ENCODE measurements around the gene PIAS1. TPM values are rescaled to one million over a fixed set of nuclear protein-coding genes. Genes with fewer than 3 reads are reported as not detected.

PIAS1 gene
- total and polyA plus RNA-seq, 2 donors (not counting 3 experiments of a cell fraction or from before 2014, with no cell fraction given) = 23.7 to 24.2 TPM

DNA sequence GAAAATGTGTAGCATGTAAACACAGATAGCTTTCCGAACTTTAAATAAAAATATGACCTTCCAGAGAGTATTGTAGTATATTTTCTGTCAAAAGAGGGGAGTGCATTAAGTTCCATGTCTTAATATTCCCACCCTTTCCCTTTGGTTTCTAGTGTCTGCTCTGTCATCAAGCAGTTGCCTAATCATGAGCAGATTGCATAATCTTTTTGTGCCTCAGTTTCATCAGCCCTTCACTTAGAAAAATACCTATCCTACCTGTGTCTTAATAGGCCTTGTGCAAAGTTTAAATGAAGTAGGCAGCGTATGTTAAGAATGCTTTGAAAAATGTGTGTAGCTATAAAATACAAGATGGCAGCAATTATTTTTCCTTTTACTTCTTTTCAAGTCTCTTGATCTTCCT, 98.2 kb downstream of the PIAS1 start:
- H3K9me3 ChIP-seq (replicated peaks; ENCODE audit: control insufficient read depth, insufficient read depth, low read length) = no peaks in the 10 kb centered on the region
- BruUV-seq (replicated peaks) = no TSS peak
- CTCF ChIA-PET = interaction anchor here (1.1 to 5.6 kb wide), 3 partner anchors 22 to 290 kb away, joined by 4 to 139 read pairs (median 41); partner anchors contain the start of gene PIAS1
- no peak overlapping the region for H3K4me2 ChIP-seq (ENCODE audit: insufficient read depth, low read length)
- no peak overlapping the region for H3K4me3 ChIP-seq (replicated peaks in 1 of 3; ENCODE audit: insufficient read depth in 1 of 3, low read depth in 1 of 3, low read length in 3 of 3)
- no peak overlapping the region for H3K27ac ChIP-seq (ENCODE audit: insufficient read depth, low read depth, low read length)
- FAIRE-seq (no peak), DNase-seq (ENCODE audit: low read depth, low spot score) (no peak)
- POLR2A ChIA-PET = interaction anchor here (1.0 kb wide), 1 partner anchor 87 kb away, joined by 3 read pairs; no protein-coding TSS in a partner anchor
- dilution Hi-C loops (cut with MboI; ENCODE audit: extremely low pct_ligation_motif_present, low sequenced_read_pairs) (no loop called here), intact Hi-C loops (cut with micrococcal nuclease) (loop anchor here (10.0 kb wide), 1 partner anchor 188 kb away; no protein-coding TSS in a partner anchor)
- no peaks in the 10 kb centered on the region for H4K20me1 ChIP-seq (replicated peaks; ENCODE audit: control insufficient read depth, extremely low read depth, insufficient read depth, low read length)
- TF ChIP-seq MYC (IDR thresholded peaks at IDR 0.05; ENCODE audit: low read depth, low read length) = no peak
- no peak for TF ChIP-seq POLR2A (IDR thresholded peaks at IDR 0.05; ENCODE audit: low read depth, low read length)
- TF ChIP-seq, protein P1, sequence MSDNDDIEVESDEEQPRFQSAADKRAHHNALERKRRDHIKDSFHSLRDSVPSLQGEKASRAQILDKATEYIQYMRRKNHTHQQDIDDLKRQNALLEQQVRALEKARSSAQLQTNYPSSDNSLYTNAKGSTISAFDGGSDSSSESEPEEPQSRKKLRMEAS (IDR thresholded peaks at IDR 0.05; ENCODE audit: insufficient read depth, insufficient read length) = no peak
- no peak for TF ChIP-seq GATA2 (IDR thresholded peaks at IDR 0.05; ENCODE audit: insufficient read depth, insufficient read length, low read depth, low read length)
- no peak for TF ChIP-seq JUN (IDR thresholded peaks at IDR 0.05; ENCODE audit: borderline replicate concordance, insufficient read depth, insufficient read length, low read depth)
- TF ChIP-seq, protein P2, sequence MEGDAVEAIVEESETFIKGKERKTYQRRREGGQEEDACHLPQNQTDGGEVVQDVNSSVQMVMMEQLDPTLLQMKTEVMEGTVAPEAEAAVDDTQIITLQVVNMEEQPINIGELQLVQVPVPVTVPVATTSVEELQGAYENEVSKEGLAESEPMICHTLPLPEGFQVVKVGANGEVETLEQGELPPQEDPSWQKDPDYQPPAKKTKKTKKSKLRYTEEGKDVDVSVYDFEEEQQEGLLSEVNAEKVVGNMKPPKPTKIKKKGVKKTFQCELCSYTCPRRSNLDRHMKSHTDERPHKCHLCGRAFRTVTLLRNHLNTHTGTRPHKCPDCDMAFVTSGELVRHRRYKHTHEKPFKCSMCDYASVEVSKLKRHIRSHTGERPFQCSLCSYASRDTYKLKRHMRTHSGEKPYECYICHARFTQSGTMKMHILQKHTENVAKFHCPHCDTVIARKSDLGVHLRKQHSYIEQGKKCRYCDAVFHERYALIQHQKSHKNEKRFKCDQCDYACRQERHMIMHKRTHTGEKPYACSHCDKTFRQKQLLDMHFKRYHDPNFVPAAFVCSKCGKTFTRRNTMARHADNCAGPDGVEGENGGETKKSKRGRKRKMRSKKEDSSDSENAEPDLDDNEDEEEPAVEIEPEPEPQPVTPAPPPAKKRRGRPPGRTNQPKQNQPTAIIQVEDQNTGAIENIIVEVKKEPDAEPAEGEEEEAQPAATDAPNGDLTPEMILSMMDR (IDR thresholded peaks at IDR 0.05; ENCODE audit: extremely low read depth in 1 of 2, insufficient read depth in 1 of 2, low read depth in 1 of 2, low read length in 2 of 2) = no peak
- TF ChIP-seq POLR2AphosphoS5 (IDR thresholded peaks at IDR 0.05; ENCODE audit: insufficient read depth, low read depth, low read length) = no peak
- TF ChIP-seq EZH2 (IDR thresholded peaks at IDR 0.05; ENCODE audit: borderline replicate concordance, low read depth, low read length, severe bottlenecking) = no peak
- TF ChIP-seq FOS (IDR thresholded peaks at IDR 0.05; ENCODE audit: borderline replicate concordance, insufficient read depth, low read length) = no peak
- no peaks in the 10 kb centered on the region for H3K27me3 ChIP-seq (ENCODE audit: control insufficient read depth in 2 of 2, insufficient read depth in 2 of 2, low read length in 2 of 2)
- H3K79me2 ChIP-seq (ENCODE audit: control insufficient read depth, insufficient read depth, low read length) = peaks cover 2% of the 10 kb centered on the region
- no peak overlapping the region for H2AFZ ChIP-seq (ENCODE audit: low read depth, low read length)
- peaks cover 2% of the 10 kb centered on the region in 2 experiments for H3K36me3 ChIP-seq (ENCODE audit: control insufficient read depth in 2 of 2, extremely low read depth in 1 of 2, insufficient read depth in 2 of 2, low read length in 2 of 2)
- no peaks in the 10 kb centered on the region for H3K4me1 ChIP-seq (ENCODE audit: control insufficient read depth, extremely low read depth, insufficient read depth, low read length)
- H3K9ac ChIP-seq (replicated peaks; ENCODE audit: extremely low read depth, insufficient read depth, low read length) = no peak overlapping the region
- H3K9me1 ChIP-seq (replicated peaks; ENCODE audit: control insufficient read depth, extremely low read depth, insufficient read depth, low read length) = no peaks in the 10 kb centered on the region

Measured in endothelial cell of umbilical vein (primary cell).